Activated naive CD4-positive, alpha-beta T cell treated with anti-CD3 and anti-CD28 coated beads, Interleukin-2, amount 50 U/mL, for 72 hours (primary cell): ENCODE measurements around the gene TCOF1. TPM values are rescaled to one million over a fixed set of nuclear protein-coding genes. Genes with fewer than 3 reads are reported as not detected.
A peak's percentile ranks its signal among the peaks of the same experiment; 100 is the strongest.

ENCODE experiments used
- ATAC-seq, 2 donors: fragments of 150-1000 bp; cut with Tn5 transposase; 2 replicates each; pipeline ENCODE4 v1.10.0; 2021; ENCODE audit warnings: mild to moderate bottlenecking in 2 of 2, moderate library complexity in 2 of 2
- DNase-seq, 2 donors: peaks; one replicate each; pipeline ENCODE4 v3.0.0; 2021 to 2022; ENCODE audit warnings: low spot score in 2 of 2
- H3K27ac Mint-ChIP-seq, 2 donors: one replicate each; pipeline ENCODE4 v1.8.0; 2022; ENCODE audit warnings: mild to moderate bottlenecking in 2 of 2, mixed read lengths in 2 of 2
- H3K36me3 Mint-ChIP-seq, 2 donors: one replicate each; pipeline ENCODE4 v1.8.0; 2022; ENCODE audit warnings: mixed read lengths in 2 of 2
- H3K9me3 Mint-ChIP-seq, 2 donors: one replicate each; pipeline ENCODE4 v1.8.0; 2022; ENCODE audit warnings: mixed read lengths in 2 of 2
- total RNA-seq, 2 donors: library from RNA; stranded (reverse); gene quantifications; one replicate each; pipeline ENCODE4 v1.2.3, GENCODE V29; 2022

The TCOF1 gene
- total RNA-seq, 2 donors from 2014 or later = 91.9 to 94.4 TPM

- H3K9me3 Mint-ChIP-seq = no peaks in the 10 kb centered on the region
- ATAC-seq = no peak
- DNase-seq = no peak
- peaks cover 16 to 24% of the 10 kb centered on the region in 2 donors for H3K36me3 Mint-ChIP-seq
- peak overlapping the region; percentile 11 to 91 for H3K27ac Mint-ChIP-seq
These were observed 5.7 kb downstream of the TCOF1 start for GRCh38 chr5:150363185-150363584.

- Mint-ChIP-seq H3K27ac (no peak overlapping the region), H3K36me3 (peaks cover 16 to 19% of the 10 kb centered on the region in 2 donors), H3K9me3 (no peaks in the 10 kb centered on the region)
- DNase-seq (no peak), ATAC-seq (no peak)
These were observed 6.5 kb downstream of the TCOF1 start for GRCh38 chr5:150364004-150364403.

DNA sequence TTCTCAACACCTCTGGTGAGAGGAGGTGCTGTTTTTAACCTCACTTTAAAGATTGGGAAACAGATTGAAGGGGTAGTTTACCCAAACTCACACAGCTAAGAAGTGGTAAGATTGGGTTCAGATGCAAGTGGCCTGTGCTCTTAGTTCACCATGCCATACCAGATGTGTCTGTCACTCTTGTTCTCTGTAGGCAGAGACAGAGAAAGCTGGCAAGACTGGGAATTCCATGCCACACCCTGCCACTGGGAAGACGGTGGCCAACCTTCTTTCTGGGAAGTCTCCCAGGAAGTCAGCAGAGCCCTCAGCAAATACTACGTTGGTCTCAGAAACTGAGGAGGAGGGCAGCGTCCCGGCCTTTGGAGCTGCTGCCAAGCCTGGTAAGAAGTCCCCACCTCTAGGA, 11.0 kb downstream of the TCOF1 start:
- H3K36me3 Mint-ChIP-seq = peaks cover 13 to 22% of the 10 kb centered on the region in 2 donors
- no peaks in the 10 kb centered on the region for H3K9me3 Mint-ChIP-seq
- H3K27ac Mint-ChIP-seq = no peak overlapping the region
- DNase-seq (no peak), ATAC-seq (no peak)

DNA sequence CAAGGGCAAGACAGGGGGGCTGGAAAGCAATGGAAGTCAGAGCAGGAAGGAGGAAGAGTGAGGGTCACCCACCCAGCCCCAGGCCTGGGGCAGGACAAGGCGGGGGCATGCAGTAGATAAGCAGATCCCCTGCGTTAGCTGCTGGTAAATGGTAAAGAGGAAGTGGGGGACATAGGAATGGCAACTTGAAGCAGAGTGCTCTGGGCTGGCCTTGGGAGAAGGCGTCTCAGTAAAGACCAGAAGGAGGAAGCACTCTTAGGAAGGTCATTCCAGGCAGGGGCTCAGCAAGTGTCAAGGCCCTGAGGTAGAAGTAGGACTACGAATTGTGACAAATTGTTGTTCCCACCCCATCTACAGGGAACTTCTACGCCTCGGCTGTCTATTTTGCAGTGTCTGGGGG, 15.1 kb downstream of the TCOF1 start:
- Mint-ChIP-seq H3K27ac (peak overlapping the region in 1 of 2 donors; percentile 81), H3K36me3 (peaks cover 9 to 20% of the 10 kb centered on the region in 2 donors), H3K9me3 (no peaks in the 10 kb centered on the region)
- DNase-seq (no peak), ATAC-seq (no peak)

DNA sequence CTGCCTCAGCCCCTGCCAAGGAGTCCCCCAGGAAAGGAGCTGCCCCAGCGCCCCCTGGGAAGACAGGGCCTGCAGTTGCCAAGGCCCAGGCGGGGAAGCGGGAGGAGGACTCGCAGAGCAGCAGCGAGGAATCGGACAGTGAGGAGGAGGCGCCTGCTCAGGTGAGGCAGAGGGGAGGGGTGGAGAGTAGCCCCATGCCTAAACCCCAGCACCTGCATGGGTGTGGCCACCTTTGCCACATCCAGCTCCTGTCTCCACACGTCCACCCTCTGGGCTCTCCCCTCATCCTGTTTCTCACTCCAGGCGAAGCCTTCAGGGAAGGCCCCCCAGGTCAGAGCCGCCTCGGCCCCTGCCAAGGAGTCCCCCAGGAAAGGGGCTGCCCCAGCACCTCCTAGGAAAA, 17.2 kb downstream of the TCOF1 start:
- Mint-ChIP-seq H3K9me3 (no peaks in the 10 kb centered on the region), H3K27ac (no peak overlapping the region), H3K36me3 (peaks cover 14 to 24% of the 10 kb centered on the region in 2 donors)
- DNase-seq (no peak), ATAC-seq (no peak)

DNA sequence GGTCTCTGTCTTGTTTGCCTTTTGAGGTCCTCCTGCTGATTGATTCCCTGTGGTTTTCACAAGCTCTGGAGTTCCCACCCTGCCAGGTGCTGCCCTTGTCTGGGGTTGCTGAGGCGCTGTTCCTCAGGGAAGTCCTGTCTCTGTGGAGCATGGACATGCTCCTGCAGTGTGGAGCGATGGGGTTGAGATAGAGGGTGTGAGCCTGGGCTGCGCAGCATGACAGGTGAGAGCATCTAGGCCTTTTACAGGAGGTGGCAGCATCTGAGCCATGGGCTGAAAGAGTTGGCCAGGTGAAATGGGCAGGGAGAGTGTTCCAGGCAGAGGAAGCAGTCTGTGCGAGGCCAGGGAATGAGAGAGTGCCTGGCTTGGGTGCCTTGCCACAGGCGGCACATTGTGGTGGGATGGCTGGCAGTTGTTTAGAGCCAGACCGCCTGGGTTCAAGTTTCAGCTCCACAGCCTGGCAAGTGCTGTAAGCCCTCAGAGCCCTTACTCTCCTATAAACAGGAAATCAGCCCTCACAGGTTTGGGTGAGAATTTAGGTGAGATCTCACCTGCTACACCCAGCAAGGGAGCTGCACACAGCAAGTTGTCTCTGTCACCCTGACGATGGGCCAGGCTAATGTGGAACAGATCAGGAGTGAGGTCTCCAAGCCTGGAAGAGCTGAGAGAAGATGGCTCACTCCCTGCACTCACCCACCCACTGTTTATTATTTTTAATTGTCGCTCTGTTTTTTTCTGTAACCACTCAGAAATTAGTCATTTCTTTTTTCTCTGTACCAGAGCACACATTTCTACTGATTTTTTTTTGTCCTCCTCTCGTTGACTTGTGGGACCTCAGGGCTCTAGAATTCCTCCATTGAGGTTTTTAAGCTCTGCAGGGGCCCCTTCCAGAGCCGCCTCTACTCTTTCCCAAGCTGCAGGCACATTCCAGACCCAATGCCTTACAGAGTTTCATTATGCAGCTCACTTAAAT, 19.6 kb downstream of the TCOF1 start:
- H3K36me3 Mint-ChIP-seq = peaks cover 9 to 21% of the 10 kb centered on the region in 2 donors
- no peak for ATAC-seq
- H3K9me3 Mint-ChIP-seq = no peaks in the 10 kb centered on the region
- no peak for DNase-seq
- H3K27ac Mint-ChIP-seq = peak overlapping the region; percentile 73 to 89

GRCh38 chr5:150377964-150378694, 20.6 kb downstream of the TCOF1 start:
- peaks cover 9 to 12% of the 10 kb centered on the region in 2 donors for H3K36me3 Mint-ChIP-seq
- peak overlapping the region; percentile 73 to 89 for H3K27ac Mint-ChIP-seq
- no peak for DNase-seq
- ATAC-seq = no peak
- no peaks in the 10 kb centered on the region for H3K9me3 Mint-ChIP-seq

DNA sequence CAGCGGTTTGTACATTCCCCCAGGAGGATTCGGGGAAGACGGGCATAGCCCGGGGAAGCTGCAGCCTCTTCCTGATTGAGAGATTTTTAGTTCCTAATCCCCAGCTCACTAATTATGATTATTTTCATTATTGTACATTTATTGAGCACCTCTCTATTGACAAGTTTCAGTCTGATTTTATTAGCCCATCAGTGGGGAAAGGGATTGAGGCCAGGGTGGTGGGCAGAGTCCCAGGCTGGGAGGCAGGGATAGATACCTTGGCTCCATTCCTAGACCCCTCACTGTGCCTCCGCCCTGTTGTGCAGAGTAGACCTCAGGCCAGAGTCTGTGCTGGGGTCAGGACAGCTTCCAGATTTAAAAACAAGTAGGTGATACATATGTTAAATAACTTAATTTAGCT, 27.2 kb downstream of the TCOF1 start:
- DNase-seq = no peak
- Mint-ChIP-seq H3K27ac (no peak overlapping the region), H3K36me3 (no peaks in the 10 kb centered on the region), H3K9me3 (no peaks in the 10 kb centered on the region)
- no peak for ATAC-seq

GRCh38 chr5:150386024-150386855, 28.7 kb downstream of the TCOF1 start:
- ATAC-seq (no peak), DNase-seq (no peak)
- Mint-ChIP-seq H3K9me3 (no peaks in the 10 kb centered on the region), H3K27ac (peak overlapping the region in 1 of 2 donors; percentile 33), H3K36me3 (no peaks in the 10 kb centered on the region)

DNA sequence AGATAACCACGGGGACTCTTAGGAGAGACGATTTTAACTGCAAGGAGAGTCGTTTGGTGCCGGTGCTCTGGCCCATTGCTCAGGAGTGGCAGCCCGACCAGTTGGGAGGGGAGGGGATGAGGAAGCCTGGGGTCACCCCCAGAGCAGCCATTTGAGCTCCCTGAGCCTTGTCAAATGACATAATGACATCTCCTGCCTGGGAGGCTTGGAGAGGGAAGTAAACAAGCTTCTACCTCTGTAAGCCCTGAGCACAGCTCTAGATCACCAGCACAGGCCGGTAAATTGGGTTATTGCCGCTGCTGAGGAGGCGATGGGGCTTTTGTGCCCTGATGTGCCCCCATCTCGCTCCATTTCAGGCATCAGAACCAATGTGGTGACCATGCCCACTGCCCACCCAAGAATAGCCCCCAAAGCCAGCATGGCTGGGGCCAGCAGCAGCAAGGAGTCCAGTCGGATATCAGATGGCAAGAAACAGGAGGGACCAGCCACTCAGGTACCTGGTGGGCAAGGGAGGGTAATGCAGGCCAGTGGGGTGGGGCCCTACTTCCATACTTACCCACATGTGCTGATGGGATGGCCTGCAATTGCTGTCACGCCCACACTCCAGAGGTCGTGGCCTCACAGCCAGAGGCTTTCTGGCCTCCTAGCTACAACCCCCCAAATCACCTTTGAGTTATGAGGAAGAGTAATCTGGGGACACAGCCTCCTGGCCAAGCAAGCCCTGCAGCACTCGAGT, 32.2 kb downstream of the TCOF1 start:
- Mint-ChIP-seq H3K9me3 (no peaks in the 10 kb centered on the region), H3K36me3 (no peaks in the 10 kb centered on the region), H3K27ac (peak overlapping the region in 1 of 2 donors; percentile 50)
- no peak for ATAC-seq
- no peak for DNase-seq

DNA sequence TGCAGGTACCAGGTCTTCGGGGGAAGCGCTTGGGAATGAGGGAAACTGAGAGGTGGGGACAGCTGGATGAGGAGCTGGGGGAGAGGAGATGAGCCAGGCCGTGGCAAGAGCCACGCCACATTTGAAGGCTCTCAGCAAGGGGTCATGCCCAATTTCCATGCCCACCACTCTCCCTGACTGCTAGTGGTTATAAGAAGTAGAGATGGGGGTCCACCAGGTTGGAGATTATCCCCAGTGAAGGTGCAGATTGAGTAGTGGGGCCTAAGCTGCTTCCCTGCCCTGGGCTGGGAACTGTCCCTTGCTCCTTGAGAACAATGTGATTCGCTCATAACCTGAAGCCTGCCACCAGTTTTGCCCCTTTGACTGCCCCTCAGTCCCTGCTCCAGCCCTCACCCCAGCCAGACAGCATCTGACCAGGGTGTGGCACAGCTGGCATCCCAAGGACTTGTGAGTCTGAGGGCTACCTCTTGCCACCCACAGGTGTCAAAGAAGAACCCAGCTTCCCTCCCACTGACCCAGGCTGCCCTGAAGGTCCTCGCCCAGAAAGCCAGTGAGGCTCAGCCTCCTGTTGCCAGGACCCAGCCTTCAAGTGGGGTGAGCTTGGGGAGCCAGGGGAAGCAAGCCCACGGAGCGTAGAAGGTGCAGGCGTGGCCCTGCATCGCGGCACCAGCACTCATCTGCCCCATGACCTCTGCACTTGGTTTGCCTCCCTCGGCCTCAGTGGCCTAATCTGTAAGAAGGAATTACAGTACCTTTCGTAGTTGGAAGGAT, 33.8 kb downstream of the TCOF1 start:
- ATAC-seq = no peak
- H3K36me3 Mint-ChIP-seq = peaks cover 4% of the 10 kb centered on the region in 2 donors
- no peak for DNase-seq
- no peaks in the 10 kb centered on the region for H3K9me3 Mint-ChIP-seq
- H3K27ac Mint-ChIP-seq = peak overlapping the region; percentile 54 to 70

DNA sequence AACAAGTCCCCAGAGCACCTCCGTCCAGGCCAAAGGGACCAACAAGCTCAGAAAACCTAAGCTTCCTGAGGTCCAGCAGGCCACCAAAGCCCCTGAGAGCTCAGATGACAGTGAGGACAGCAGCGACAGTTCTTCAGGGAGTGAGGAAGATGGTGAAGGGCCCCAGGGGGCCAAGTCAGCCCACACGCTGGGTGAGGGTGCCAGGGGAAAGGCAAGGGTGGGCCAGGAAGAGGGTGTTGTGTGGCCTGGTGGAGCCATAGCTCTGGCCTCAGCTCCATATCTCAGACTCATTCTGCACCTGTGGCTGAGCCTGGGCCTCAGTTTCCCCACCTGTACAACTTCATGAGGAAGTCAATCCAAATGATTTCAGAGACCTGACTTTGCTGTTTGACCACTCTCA, 34.5 kb downstream of the TCOF1 start:
- peaks cover 8 to 9% of the 10 kb centered on the region in 2 donors for H3K36me3 Mint-ChIP-seq
- no peak for ATAC-seq
- H3K27ac Mint-ChIP-seq = peak overlapping the region; percentile 54 to 70
- no peaks in the 10 kb centered on the region for H3K9me3 Mint-ChIP-seq
- no peak for DNase-seq

DNA sequence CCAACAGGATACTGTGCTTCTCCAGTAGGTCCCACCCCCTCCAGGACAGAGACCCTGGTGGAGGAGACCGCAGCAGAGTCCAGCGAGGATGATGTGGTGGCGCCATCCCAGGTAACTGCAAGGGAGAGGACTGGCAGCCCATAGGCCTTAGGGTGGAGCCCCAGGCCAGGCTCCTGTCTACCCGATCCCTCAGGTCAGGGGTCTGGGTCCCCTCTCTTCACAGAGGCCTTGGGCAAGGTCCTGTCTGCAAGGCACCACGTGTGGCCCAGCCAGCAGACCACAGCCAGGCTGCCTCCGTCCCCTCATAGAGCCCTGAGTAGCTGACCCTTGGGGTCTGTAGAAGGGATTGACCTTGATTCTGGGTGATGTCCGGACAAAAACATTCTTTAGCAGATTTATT, 35.2 kb downstream of the TCOF1 start:
- no peak for ATAC-seq
- DNase-seq = no peak
- Mint-ChIP-seq H3K27ac (peak overlapping the region in 1 of 2 donors; percentile 54), H3K36me3 (peaks cover 8 to 9% of the 10 kb centered on the region in 2 donors), H3K9me3 (no peaks in the 10 kb centered on the region)

- ATAC-seq = no peak
- H3K9me3 Mint-ChIP-seq = no peaks in the 10 kb centered on the region
- DNase-seq = no peak
- peak overlapping the region; percentile 72 to 85 for H3K27ac Mint-ChIP-seq
- H3K36me3 Mint-ChIP-seq = peaks cover 8 to 9% of the 10 kb centered on the region in 2 donors
These were observed 35.7 kb downstream of the TCOF1 start for GRCh38 chr5:150393096-150393645.

- Mint-ChIP-seq H3K27ac (peak overlapping the region in 1 of 2 donors; percentile 60), H3K9me3 (no peaks in the 10 kb centered on the region), H3K36me3 (peaks cover 8 to 9% of the 10 kb centered on the region in 2 donors)
- ATAC-seq (peak; percentile 23 to 72), DNase-seq (no peak)
These were observed 36.6 kb downstream of the TCOF1 start for GRCh38 chr5:150394131-150394530.
